ENCODE data around the gene KLF18. TPM values are rescaled to one million over a fixed set of nuclear protein-coding genes. Genes with fewer than 3 reads are reported as not detected.

The KLF18 gene
- polyA plus RNA-seq: not detected in 2 replicates

GRCh38 chr1:44141531-44141930 is at the start of gene KLF18:
TSS of gene KLF18 (minus strand) at chr1:44141631. CDS start at chr1:44141631, 0 bp downstream.

GRCh38 chr1:44118682-44119081 is 22.7 kb downstream of the KLF18 start, which contains the start of gene KLF17:
TSS of gene KLF17 (plus strand) at chr1:44118821. CDS start at chr1:44118908, 87 bp downstream.

Other genes starting within 250 kb of the KLF18 start
- gene ARTN, start 207.8 kb downstream of the KLF18 start, polyA plus RNA-seq: 0.36 TPM in 1 of 2 replicates, not detected in the other
- 23.2 and 25.3 TPM in 2 replicates for gene IPO13, start 194.7 kb downstream of the KLF18 start, polyA plus RNA-seq
- gene DPH2, start 171.6 kb downstream of the KLF18 start, polyA plus RNA-seq: 8.3 and 12.2 TPM in 2 replicates
- 558 and 648 TPM in 2 replicates for gene ATP6V0B, start 166.7 kb downstream of the KLF18 start, polyA plus RNA-seq
- gene B4GALT2, start 162.4 kb downstream of the KLF18 start, polyA plus RNA-seq: 0.17 and 0.46 TPM in 2 replicates
- gene CCDC24, start 150.0 kb downstream of the KLF18 start, polyA plus RNA-seq: 2.1 and 9.7 TPM in 2 replicates
- 1.5 and 1.6 TPM in 2 replicates for gene SLC6A9, start 110.2 kb downstream of the KLF18 start, polyA plus RNA-seq
- not detected in 2 replicates for gene KLF17, start 22.8 kb downstream of the KLF18 start, polyA plus RNA-seq
- gene DMAP1, start 71.8 kb upstream of the KLF18 start, polyA plus RNA-seq: 5.7 and 19.5 TPM in 2 replicates
- 89.5 and 104 TPM in 2 replicates for gene ERI3, start 213.6 kb upstream of the KLF18 start, polyA plus RNA-seq